ENCODE data around the gene ST6GAL2. TPM values are rescaled to one million over a fixed set of nuclear protein-coding genes. Genes with fewer than 3 reads are reported as not detected.

The ST6GAL2 gene
- total RNA-seq, 2 donors from 2014 or later = 1.7 to 2.5 TPM

DNA sequence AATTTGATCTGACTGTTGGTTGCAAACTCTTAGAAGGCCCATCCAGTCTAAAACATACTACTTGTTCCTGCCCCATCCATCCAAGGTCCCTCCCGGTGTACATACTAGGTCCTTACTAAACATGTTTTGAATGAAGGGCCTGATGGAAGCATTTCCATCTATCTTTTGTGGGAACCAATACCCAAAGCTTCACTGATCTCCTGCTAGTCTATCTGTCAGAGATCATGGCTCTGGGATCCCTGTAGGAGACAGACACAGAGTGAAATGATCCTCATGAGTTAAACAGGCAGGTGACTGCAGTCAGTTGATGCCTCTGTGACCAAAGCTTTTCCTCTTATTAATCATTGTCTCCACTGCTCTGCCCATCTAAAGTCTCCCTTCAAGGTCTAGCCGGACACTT lies 115.0 kb downstream of the ST6GAL2 start:
- Histone ChIP-seq H3K36me3 (no peaks in the 10 kb centered on the region), H3K27me3 (no peaks in the 10 kb centered on the region), H3K4me3 (no peak overlapping the region), H3K4me1 (no peaks in the 10 kb centered on the region), H3K9me3 (no peaks in the 10 kb centered on the region), H3K9ac (ENCODE audit: low read depth in 2 of 2, low read length in 2 of 2) (no peak overlapping the region), H3K27ac (no peak overlapping the region)
- intact Hi-C loops (cut with DNase I) = no loop called here
- DNase-seq = no peak
- TF ChIP-seq, protein P1, sequence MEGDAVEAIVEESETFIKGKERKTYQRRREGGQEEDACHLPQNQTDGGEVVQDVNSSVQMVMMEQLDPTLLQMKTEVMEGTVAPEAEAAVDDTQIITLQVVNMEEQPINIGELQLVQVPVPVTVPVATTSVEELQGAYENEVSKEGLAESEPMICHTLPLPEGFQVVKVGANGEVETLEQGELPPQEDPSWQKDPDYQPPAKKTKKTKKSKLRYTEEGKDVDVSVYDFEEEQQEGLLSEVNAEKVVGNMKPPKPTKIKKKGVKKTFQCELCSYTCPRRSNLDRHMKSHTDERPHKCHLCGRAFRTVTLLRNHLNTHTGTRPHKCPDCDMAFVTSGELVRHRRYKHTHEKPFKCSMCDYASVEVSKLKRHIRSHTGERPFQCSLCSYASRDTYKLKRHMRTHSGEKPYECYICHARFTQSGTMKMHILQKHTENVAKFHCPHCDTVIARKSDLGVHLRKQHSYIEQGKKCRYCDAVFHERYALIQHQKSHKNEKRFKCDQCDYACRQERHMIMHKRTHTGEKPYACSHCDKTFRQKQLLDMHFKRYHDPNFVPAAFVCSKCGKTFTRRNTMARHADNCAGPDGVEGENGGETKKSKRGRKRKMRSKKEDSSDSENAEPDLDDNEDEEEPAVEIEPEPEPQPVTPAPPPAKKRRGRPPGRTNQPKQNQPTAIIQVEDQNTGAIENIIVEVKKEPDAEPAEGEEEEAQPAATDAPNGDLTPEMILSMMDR (IDR thresholded peaks at IDR 0.05) = no peak

DNA sequence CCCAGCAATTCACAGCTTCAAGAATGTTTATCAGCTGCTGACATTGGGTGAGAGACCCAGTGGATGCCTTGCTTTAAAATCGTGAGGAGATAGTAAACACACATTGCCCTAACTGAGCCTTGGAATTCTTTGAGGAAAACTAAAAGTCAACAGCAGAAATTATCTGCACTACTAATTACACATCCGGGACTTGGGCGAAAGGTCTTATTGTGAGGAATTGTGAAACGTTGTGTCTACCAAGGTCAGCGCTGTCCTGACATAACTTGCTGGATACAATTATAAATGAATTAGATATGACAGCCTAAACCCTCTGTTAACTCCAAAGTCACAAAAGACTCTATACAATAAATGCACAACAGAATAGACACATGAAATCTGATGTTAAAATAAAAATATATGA lies 121.4 kb downstream of the ST6GAL2 start:
- intact Hi-C loops (cut with DNase I) = no loop called here
- H3K9me3 ChIP-seq = no peaks in the 10 kb centered on the region
- H3K27ac ChIP-seq = no peak overlapping the region
- TF ChIP-seq, protein P1 (IDR thresholded peaks at IDR 0.05) = no peak
- no peak for DNase-seq
- no peaks in the 10 kb centered on the region for H3K36me3 ChIP-seq
- no peaks in the 10 kb centered on the region for H3K27me3 ChIP-seq
- H3K4me3 ChIP-seq = no peak overlapping the region
- no peak overlapping the region for H3K9ac ChIP-seq (ENCODE audit: low read depth in 2 of 2, low read length in 2 of 2)
- no peaks in the 10 kb centered on the region for H3K4me1 ChIP-seq

DNA sequence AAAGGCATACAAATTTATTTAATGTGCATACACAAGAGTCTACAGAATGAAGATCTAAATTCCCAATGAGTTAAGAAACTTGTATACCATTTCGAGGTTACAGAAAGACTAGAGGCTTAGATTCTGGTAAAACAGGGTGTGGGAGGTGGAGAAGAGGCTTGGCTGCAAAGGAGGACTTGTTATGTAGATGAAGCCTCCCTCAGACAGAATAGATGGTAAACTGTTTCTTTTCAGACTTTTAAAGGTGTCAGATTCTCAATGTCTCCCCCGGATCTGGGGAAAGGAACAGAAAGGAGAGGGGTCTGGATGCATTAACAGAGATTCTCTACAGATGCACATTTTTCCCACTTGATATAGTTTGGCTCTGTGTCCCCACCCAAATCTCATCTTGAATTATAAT lies 126.0 kb downstream of the ST6GAL2 start:
- intact Hi-C loops (cut with DNase I) = no loop called here
- Histone ChIP-seq H3K36me3 (no peaks in the 10 kb centered on the region), H3K9me3 (no peaks in the 10 kb centered on the region), H3K4me1 (no peaks in the 10 kb centered on the region), H3K27ac (no peak overlapping the region), H3K4me3 (no peak overlapping the region), H3K9ac (ENCODE audit: low read depth in 2 of 2, low read length in 2 of 2) (no peak overlapping the region), H3K27me3 (no peaks in the 10 kb centered on the region)
- TF ChIP-seq, protein P1 (IDR thresholded peaks at IDR 0.05) = no peak
- DNase-seq = no peak

DNA sequence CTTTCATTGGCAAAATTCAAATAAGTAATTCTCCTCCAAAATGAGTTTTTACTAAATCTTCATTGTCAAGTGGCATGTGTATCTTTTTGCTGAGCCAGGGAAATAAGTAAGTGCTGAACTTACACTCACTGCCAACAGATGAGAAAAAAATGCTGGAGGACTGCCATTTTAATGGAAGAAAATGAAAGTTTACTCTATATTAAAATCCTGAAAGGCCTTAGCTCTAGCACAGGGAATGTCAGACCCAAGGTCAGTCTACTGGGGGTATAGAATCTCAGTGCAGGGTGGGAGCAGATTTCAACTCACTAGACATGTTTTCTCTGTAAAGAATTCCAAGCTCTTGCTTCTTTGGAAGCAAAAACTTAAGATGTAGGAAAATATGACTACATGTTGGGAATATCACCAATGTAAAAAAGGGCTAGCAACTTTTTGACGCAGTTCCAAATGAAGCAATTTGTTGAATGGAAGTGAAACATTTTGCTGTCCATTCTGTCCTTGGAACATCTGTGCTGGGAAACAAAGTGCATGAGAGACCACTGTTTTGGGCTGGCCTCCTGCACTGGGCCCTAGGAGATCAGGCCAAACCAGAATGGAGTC lies 127.0 kb downstream of the ST6GAL2 start:
- TF ChIP-seq, protein P1 (IDR thresholded peaks at IDR 0.05) = no peak
- no peaks in the 10 kb centered on the region for H3K27me3 ChIP-seq
- no peak overlapping the region for H3K9ac ChIP-seq (ENCODE audit: low read depth in 2 of 2, low read length in 2 of 2)
- no peaks in the 10 kb centered on the region for H3K9me3 ChIP-seq
- no peak overlapping the region for H3K27ac ChIP-seq
- intact Hi-C loops (cut with DNase I) = no loop called here
- H3K4me1 ChIP-seq = no peaks in the 10 kb centered on the region
- DNase-seq = no peak
- no peaks in the 10 kb centered on the region for H3K36me3 ChIP-seq
- H3K4me3 ChIP-seq = no peak overlapping the region
